GM15510 (cell line): ENCODE measurements around the gene CFAP97D2.

Experiments used
- POLR2A ChIP-seq: IDR thresholded peaks from 3 replicates; pipeline ENCODE4 v1.6.1; 2011; ENCODE audit warnings: borderline replicate concordance; ENCODE audit not compliant: insufficient read length; ENCODE audit errors: extremely low read depth

The CFAP97D2 gene

DNA sequence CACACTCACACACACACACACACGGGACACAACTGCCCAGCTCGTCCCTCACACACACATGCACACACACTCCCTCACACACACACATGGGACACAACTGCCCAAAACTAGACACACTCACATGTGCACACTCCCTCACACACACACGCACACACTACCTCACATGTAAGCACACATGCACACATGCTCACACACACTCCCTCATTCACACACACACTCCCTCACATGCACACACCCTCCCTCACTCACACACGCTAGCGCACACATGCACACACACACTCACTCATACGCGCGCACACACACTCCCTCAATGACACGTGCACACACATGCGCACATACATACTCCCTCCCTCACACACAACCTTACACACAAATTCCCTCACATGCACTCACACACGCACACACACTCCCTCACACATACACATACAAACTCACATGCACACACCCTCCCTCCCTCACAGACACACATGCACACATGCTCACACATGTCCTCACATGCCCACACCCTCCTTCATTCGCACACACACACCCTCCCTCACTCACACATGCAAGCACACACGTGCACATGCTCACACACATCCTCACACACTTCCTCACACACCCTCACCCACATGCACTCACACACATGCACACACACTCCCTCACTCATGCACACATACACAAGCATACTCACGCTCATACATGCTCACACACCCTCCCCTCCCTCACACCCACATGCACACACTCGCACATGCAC lies 37.6 kb upstream of the CFAP97D2 start:
- no peak for TF ChIP-seq POLR2A

DNA sequence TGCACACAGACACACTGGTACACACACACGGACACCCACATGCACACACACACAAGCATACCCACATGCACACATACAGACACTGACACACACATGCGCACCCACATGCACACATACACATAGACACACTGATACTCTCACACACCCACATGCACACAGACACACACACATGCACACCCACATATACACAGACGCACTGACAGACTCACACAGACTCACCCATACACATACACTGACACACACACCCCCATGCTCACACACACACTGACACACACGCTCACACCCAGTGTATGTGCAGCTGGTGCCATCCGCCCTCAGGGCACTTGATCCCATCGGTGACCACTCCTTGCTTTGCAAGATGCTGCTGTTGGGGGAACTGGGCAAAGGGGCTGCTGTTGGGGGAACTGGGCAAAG lies 36.9 kb upstream of the CFAP97D2 start:
- no peak for TF ChIP-seq POLR2A

DNA sequence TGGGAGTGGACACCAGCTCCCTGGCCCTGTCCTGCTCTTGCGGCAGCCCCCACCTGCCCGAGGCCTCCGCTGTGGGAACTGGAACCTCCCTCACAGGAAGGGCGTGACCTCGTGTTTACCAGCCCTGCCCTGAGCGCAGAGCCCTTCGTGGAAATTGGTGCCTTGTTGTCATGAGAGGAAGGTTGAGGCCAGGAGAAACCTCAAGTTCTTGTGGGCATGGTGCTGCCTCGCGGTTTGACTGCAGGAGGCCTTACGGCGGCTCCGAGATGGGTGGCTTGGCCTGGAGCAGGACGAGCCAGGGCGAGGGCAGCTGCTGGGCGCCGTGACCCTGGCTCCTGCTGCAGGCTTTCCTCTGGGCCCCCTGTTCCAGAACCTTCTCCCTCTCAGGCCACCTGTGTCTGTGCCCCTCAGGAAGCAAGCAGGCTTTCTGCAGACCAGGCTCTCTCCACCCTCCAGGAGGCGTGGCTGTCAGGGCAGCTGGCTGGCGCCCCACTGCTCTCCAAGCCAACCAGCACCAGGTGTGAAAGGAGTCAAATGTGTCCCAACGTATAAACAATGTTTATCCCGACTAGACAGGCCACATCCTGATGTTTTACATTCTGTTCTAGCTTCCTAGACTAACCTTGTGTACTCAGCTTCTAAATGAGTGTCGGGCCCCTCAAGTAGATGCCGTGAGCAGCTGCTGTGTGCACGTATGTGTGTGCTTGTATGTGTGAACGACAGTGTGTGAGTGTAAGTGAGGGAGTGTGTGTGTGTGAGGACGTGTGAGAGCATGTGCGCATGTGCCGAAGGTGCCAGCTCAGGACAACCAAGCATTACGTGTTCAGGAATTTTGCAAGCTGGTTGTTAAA lies 36.2 kb upstream of the CFAP97D2 start:
- no peak for TF ChIP-seq POLR2A

DNA sequence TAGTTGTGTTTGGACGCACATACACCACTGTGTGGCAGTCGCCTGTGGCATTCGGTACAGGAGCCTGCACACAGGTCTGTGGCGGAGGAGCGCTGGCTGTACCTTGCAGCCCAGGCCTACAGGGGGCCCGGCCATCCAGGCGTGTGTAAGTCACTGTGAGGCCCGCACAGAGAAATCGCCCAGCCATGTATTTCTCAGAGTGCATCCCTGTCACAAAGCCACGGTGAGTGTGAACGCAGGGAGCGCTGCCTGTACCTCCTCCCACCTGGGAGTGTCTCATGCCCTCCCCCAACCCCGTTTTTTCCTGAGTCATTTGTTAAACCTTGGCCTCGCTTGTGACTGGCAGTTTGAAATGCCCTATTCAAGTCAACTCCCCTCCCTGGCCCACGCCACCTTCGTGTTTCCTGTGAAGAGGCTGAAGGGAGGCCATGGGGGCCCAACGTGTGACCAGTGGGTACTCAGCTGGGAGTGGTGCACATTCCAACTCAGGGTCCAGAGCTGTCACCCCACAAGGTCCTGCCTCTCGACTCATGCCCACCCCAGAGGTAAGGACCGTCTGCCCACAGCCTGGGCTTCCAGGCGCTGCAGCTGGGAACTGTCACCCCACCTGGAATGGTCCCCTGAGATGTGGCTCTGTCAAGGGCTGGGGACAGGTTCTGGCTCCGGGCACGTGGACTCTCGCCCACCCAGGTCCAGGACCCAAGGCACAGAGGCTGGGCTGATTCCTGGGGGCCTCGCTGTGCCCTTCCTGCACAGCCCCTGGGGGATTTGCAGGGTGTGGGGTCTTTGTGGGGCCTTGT lies 35.1 kb upstream of the CFAP97D2 start:
- TF ChIP-seq POLR2A = no peak

DNA sequence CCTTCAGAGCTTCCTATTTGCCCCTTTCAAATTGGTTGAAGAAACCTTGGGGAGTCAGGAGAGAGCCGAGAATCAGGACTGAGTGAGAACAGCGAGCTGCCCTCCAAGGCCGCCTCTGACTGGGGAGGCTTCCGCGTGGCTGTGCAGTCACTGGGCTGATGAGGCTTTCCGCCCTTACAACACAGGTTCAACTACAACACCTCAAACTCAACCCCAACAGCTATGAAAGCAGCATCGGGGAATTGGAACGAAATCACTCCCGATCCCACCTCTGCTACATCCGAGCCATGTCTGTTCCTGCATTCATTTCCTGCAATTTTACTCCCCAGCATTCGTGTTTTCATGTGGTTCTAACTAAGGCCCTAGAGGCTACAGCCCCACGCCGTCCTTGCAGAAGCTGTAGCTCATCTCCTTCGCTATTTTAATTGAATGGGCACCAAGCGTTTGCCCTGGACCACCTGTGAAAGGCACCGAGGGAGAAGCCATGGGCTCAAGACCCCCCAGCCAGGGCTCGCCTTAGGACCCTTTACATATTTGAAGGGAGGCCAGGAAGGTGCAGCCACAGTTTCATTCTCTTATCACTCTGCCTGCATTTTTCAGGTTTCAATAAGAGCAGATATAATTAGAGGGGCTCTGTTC lies 34.3 kb upstream of the CFAP97D2 start:
- no peak for TF ChIP-seq POLR2A

DNA sequence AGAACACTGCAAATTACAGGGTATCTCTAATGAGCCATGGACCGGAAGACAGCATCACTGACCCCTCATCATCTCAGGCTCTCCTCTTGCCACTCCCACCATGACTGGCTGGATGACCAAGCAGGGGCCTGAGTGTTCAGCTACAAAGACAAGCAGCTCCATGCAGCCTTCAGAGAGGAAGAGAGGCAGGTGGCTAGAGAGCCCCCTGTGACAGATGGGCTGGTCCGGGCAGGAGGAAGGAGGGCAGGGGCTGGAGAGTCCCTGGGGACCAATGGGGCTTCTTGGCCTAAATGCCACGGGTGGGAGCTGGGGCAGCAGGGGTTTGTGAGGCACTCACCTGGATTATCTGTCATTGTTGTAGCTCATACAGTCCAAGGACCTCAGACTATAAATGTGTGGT lies 33.8 kb upstream of the CFAP97D2 start:
- no peak for TF ChIP-seq POLR2A

DNA sequence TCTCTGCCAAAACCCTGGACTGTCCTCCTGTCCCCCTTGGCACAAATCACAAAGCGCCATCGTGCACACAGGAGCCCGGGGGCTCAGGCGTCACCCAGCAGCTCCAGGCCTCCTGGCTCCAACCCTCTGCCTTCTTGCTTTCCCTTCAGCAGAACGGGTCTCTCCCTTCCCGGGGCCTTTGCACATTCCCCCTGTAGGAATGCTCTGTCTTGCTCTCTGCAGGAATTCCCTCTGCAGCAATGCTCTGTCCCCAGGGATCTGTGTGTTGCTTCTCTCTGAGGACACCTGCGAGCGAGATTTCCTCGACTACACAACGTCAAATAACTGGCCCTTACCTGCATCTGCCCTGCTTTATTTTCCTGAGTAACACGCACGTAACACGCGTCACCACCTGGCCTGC lies 33.3 kb upstream of the CFAP97D2 start:
- TF ChIP-seq POLR2A = no peak

DNA sequence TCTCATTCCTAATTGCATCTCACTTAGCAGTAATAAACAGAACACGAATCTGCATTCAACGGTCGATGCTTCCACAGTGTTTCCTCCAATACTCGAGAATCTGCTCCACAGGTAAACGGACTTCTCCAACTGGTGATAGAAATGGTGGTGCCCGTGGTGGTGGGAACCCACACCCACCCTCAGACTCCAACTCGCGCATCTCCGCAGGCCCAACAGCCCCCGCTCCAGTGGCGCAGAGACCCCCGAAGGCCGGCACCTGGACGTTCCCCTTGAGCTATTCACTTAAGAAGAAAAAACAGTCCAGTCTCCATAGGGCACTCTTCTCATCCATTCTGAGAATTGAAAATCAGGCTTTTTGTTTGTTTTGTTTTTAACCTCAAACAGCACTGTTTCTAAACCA lies 32.9 kb upstream of the CFAP97D2 start:
- TF ChIP-seq POLR2A = no peak

DNA sequence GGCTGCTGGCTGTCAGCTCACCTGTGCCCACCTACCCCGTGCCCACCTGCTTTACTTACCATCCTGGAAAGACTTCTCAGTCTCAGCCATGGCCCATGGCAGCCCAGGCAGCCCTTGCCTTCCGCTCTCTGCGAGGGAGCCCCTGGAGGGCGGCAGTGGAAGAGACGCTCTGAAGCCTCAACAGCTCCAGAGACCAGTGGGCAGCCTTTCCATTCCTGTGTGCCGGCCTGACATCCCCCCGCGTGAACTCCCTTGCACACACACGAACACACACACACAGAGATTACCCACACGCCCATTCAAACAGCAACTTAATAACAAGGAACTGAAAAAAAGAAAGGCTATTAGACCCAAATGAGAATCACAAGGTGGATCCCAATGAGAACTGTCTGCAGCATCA lies 32.4 kb upstream of the CFAP97D2 start:
- no peak for TF ChIP-seq POLR2A

DNA sequence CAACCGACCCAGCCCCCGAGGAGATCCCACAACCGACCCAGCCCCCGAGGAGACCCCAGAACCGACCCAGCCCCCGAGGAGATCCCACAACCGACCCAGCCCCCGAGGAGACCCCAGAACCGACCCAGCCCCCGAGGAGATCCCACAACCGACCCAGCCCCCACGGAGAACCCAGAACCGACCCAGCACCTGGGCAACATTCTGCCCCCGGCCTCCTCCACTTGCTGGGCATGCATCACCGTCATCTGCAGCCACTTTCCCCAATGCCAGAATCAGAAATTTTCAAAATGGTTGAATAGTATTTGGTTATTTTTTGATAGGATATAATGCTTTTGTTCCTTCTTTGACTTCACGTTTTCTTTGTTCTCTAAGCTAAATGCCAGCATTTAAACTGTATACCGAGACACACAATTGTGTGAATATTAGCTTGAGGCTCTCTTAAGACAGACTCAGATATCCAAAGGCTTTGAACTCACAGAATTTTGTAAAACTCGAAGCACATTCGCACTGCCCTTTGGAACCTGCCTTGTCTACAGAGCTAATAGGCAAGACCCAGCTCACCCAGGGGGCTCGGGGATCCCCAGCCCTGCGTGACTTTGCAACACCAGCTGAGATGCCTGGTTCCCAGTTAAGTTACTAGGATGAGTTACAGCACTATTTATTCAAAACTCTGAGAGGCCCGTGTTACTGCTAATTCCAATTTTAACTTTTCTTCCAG lies 31.1 kb upstream of the CFAP97D2 start:
- TF ChIP-seq POLR2A = no peak

DNA sequence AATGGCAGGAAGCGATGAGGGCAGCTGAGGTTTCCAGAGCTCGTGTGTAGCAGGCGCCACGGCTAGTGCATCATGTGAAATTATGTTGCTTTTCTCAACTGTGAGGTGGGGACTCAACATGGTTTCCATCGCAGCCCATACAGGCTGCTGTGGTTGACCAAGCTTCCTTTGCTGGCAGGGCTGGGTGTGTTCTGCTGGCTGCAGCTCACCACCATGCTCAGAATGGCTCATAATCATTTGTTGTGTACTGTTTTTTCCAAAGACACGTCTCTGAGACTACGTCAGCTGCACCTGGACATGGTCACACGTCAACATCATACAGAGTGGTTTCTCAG lies 30.6 kb upstream of the CFAP97D2 start:
- no peak for TF ChIP-seq POLR2A

DNA sequence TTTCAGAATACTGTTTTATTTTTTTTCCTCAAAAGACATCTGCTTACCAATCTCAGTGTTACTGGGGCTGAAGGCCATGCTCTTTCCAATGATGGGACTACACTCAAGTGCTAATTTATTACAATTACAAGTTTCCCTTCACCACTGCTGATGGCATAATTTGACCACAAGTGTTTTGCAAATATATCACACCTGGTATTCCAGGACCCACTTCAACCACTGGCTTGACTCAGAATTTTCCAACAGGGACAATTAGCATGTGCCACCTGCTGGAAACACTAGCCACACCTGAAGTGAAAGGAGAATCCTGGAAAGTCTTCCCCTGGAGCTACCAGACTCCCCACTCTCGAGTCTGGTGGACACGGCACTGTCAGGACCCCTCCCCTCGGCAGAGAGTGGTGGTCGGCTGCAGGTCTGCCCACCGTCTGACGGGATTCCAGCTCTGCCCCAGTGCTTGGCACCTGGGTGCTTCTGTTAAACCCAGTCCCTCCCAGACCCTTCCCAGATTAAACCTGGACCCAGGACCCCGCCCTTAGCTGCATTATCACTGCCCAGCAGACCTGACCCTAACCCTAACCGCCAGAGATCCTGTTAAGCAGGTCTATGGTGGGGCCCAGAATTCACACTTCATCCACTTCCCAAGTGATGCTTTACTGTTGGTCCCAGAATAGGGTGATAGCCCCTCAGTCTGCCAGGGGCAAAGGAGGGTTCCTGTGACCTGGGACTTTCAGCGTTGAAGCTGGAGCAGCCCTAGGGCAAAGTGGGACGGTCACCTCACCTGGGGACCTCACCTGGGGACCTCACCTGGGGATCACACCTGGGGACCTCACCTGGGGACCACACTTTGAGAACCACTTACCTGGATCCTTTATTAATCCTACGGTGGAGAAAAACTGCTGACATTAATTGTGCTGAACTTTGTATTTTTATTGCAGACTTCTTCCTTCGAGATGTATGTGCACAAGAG lies 29.0 kb upstream of the CFAP97D2 start:
- TF ChIP-seq POLR2A = no peak

DNA sequence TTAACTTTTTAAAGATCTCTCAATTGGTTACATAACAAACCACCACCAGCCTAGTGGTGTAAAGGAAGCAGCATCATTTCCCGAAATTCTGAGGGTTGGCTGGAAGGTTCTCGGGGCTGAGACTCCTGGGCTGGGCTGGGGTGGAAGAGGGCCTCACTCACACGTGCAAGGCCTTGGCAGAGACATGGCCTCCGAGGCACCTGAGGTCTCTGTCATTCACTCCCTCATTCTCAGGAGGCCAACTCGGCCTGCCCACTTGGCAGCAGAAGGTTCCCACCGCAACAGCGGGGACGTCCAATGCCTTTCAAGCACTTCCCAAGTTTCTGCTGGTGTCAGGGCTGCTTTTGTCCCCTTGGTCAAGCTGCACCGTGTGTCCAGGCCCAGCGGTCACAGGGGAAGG lies 28.0 kb upstream of the CFAP97D2 start:
- TF ChIP-seq POLR2A = no peak
